ENCODE data around the gene MFSD2B. TPM values are rescaled to one million over a fixed set of nuclear protein-coding genes. Genes with fewer than 3 reads are reported as not detected.

Gene MFSD2B
- total RNA-seq, 4 donors from 2014 or later = 0.16 TPM; not detected in 3

DNA sequence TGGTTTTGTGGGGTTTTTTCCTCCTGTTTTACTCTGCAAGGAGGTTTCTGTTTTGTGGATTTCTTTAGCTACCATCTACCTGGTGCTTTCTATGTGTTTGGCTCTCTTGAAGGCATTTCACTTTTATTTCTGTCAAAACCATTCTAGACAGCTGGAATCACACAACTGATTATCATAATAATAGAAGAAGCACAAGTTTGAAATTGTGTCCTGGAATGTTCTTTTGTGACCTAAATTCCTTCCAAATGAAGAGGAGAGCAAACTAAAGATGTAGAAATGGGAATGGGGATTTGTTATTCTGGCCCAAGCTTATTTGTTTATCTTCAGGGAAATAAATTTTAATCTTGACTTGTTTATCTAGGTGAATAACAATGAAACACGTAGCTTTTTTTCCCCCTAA is 17.0 kb upstream of the MFSD2B start:
- H3K4me1 ChIP-seq = no peaks in the 10 kb centered on the region
- intact Hi-C loops (cut with DNase I; ENCODE audit: low total_unique reads) = no loop called here

GRCh38 chr2:23993736-23994269 is 16.1 kb upstream of the MFSD2B start:
- no peaks in the 10 kb centered on the region for H3K36me3 ChIP-seq
- no peak overlapping the region for H3K4me3 ChIP-seq
- in situ Hi-C loops (cut with MboI; ENCODE audit: low pct_ligation_motif_present in 1 of 4, low pct_unique_long_range_greater_than_20kb in 1 of 4, low sequenced_read_pairs in 3 of 4) = no loop called here
- TF ChIP-seq CTCF (IDR thresholded peaks at IDR 0.05) = no peak
- no peak for TF ChIP-seq POLR2A (IDR thresholded peaks at IDR 0.05)
- TF ChIP-seq EP300 (IDR thresholded peaks at IDR 0.05; ENCODE audit: low read depth) = no peak
- no peak for TF ChIP-seq POLR2AphosphoS5 (IDR thresholded peaks at IDR 0.05)
- no peaks in the 10 kb centered on the region for H3K9me3 ChIP-seq
- intact Hi-C loops (cut with DNase I; ENCODE audit: low total_unique reads) = no loop called here
- no peak for DNase-seq
- WGBS, 2 donors (ENCODE audit: low coverage in 1 of 2) = 94 to 95% methylated on average over 7 to 8 of the region's 8 CpGs
- no peaks in the 10 kb centered on the region for H3K4me1 ChIP-seq
- no peak overlapping the region for H3K27ac ChIP-seq
- H3K27me3 ChIP-seq = no peaks in the 10 kb centered on the region

More for the DNA sequence above, 17.0 kb upstream of the MFSD2B start:
- no peak overlapping the region for H3K4me3 ChIP-seq
- 57 to 80% methylated on average over 1 of the region's 1 CpG for WGBS, 2 donors (ENCODE audit: low coverage in 1 of 2)
- H3K27ac ChIP-seq = no peak overlapping the region
- DNase-seq = no peak
- in situ Hi-C loops (cut with MboI; ENCODE audit: low pct_ligation_motif_present in 1 of 4, low pct_unique_long_range_greater_than_20kb in 1 of 4, low sequenced_read_pairs in 3 of 4) = no loop called here
- no peaks in the 10 kb centered on the region for H3K27me3 ChIP-seq
- H3K36me3 ChIP-seq = no peaks in the 10 kb centered on the region
- no peaks in the 10 kb centered on the region for H3K9me3 ChIP-seq
- TF ChIP-seq POLR2A (IDR thresholded peaks at IDR 0.05) = no peak

GRCh38 chr2:23994567-23994966 is 15.3 kb upstream of the MFSD2B start:
- Histone ChIP-seq H3K4me3 (no peak overlapping the region), H3K27me3 (no peaks in the 10 kb centered on the region), H3K4me1 (no peaks in the 10 kb centered on the region), H3K27ac (no peak overlapping the region), H3K9me3 (no peaks in the 10 kb centered on the region), H3K36me3 (peaks cover 0 to 3% (median 1%) of the 10 kb centered on the region in 4 donors)
- in situ Hi-C loops (cut with MboI; ENCODE audit: low pct_ligation_motif_present in 1 of 4, low pct_unique_long_range_greater_than_20kb in 1 of 4, low sequenced_read_pairs in 3 of 4) = no loop called here
- TF ChIP-seq EP300 (IDR thresholded peaks at IDR 0.05; ENCODE audit: low read depth) (no peak), POLR2A (IDR thresholded peaks at IDR 0.05) (no peak), POLR2AphosphoS5 (IDR thresholded peaks at IDR 0.05) (no peak), CTCF (IDR thresholded peaks at IDR 0.05) (no peak)
- intact Hi-C loops (cut with DNase I; ENCODE audit: low total_unique reads) = no loop called here
- WGBS, 2 donors (ENCODE audit: low coverage in 1 of 2) = 30 to 43% methylated on average over 1 of the region's 1 CpG
- no peak for DNase-seq

DNA sequence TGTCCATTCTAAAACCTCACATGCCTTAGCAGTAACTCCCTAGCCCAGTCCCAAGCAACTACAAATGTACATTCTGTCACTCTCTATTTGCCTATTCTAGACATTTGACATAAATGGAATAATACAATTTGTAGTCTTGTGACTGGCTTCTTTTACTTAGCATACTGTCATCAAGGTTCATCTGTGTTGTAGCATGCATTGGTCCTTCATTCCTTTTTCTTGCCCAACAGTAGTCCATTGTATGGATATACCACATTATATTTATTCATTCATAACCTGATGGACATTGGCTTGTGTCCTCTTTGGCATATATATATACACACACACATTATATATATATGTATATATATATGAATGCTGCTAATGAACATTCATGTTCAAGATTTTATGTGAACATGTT is 2.2 kb upstream of the MFSD2B start:
- Histone ChIP-seq H3K4me3 (no peak overlapping the region), H3K9me3 (no peaks in the 10 kb centered on the region), H3K4me1 (peaks cover 0 to 13% (median 11%) of the 10 kb centered on the region in 4 donors), H3K36me3 (no peaks in the 10 kb centered on the region), H3K27ac (no peak overlapping the region), H3K27me3 (peaks cover 44% of the 10 kb centered on the region)
- in situ Hi-C loops (cut with MboI; ENCODE audit: low pct_ligation_motif_present in 1 of 4, low pct_unique_long_range_greater_than_20kb in 1 of 4, low sequenced_read_pairs in 3 of 4) = no loop called here
- intact Hi-C loops (cut with DNase I; ENCODE audit: low total_unique reads) = no loop called here
- DNase-seq = no peak
- no peak for TF ChIP-seq POLR2A (IDR thresholded peaks at IDR 0.05)
- TF ChIP-seq POLR2AphosphoS5 (IDR thresholded peaks at IDR 0.05) = no peak
- no peak for TF ChIP-seq CTCF (IDR thresholded peaks at IDR 0.05)
- no peak for TF ChIP-seq EP300 (IDR thresholded peaks at IDR 0.05; ENCODE audit: low read depth)

Measured in transverse colon (tissue), 4 donors.